ENCODE measurements around the gene HOTAIR.

Gene HOTAIR

DNA sequence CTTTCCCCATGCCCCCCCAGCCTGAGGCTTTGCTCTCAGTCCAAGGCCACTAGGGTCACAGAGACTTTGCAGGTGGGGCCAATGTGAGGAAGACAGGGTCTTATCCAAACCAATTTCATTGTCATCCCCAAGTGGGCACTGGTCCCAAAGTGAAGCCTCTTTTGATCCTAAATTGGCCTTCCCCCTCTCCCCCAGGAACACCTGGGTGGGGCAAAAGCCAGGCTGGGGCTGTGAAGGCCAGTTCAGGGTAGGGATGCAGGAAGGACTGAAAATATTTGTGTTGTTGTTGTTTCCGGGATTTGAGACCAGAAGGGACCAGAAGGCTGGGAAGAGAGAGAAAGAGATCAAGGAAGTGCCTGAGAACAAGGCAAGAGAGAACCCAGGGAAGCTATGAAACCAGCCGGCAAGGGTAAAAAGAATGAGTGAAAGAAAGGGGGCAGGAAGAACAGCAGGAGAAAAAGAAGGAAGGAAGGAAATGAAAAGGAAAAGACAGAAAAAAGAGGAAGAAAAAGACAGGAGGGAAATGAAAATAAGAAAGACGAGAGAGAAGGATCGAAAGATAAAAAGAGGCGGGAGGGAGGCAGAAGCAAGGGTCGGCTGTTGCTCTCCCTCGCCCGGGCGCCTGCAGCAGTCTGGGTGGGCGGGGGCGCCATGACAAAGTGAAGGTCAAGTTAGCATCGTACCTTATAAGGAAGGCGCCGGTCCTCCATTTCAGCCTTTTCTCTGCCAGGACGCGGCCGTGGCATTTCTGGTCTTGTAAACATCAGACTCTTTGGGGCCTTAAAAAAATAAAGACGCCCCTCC is 9.3 kb downstream of the HOTAIR start:
- in situ Hi-C loops (cut with MboI; ENCODE audit: low sequenced_read_pairs), result no loop called here

GRCh38 chr12:53964315-53964713 is 10.4 kb downstream of the HOTAIR start:
- in situ Hi-C loops (cut with MboI; ENCODE audit: low sequenced_read_pairs), result no loop called here

- in situ Hi-C loops (cut with MboI; ENCODE audit: low sequenced_read_pairs), result no loop called here
These were observed 11.1 kb downstream of the HOTAIR start for GRCh38 chr12:53963434-53964314.

GRCh38 chr12:53963005-53963404 is 11.7 kb downstream of the HOTAIR start:
- in situ Hi-C loops (cut with MboI; ENCODE audit: low sequenced_read_pairs), result no loop called here

- in situ Hi-C loops (cut with MboI; ENCODE audit: low sequenced_read_pairs), result no loop called here
These were observed 13.6 kb downstream of the HOTAIR start for GRCh38 chr12:53961025-53961761.

DNA sequence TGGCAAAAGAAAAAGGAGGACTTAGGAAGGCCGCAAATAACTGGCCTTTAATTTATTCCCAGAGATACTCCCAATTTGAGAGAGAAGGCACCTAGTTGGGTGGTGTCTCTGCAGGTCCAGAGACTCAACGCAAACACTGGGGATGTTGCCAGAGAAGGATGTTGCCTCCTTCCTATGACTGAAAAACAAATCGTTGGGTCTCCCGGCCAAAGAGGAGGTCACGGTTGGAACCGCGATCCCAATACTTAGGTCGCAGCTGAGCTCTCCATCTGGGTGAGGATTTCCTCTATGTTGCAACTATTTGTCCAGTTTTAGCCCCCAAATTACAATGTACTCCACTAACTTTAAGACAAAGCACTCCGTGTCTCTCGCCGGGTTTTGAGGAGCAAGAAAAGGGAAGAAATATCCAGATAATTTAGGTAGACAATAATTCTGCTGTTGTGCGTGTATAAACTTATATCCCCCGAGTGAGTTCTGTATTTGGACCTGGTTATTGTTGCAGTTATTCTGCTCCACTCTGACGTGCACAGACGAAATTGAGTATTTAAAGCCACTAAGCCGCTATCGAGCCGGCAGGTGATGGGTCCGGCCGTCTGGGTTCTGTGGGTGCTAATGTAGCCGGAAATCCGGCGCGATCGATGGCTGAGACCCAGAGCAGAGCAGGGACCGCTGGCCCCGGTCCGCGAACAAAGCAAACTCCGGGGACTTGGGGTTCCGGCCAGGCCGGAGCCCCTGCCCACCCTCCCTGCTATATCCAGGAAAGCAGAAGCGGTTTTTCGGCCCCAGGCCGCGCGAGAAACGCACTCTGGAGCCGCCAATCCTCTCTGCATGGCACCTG is 14.3 kb downstream of the HOTAIR start:
- in situ Hi-C loops (cut with MboI; ENCODE audit: low sequenced_read_pairs), result no loop called here

- in situ Hi-C loops (cut with MboI; ENCODE audit: low sequenced_read_pairs), result no loop called here
These were observed 15.4 kb downstream of the HOTAIR start for GRCh38 chr12:53959314-53959713.

- in situ Hi-C loops (cut with MboI; ENCODE audit: low sequenced_read_pairs), result no loop called here
These were observed 16.6 kb downstream of the HOTAIR start for GRCh38 chr12:53958128-53958527.

DNA sequence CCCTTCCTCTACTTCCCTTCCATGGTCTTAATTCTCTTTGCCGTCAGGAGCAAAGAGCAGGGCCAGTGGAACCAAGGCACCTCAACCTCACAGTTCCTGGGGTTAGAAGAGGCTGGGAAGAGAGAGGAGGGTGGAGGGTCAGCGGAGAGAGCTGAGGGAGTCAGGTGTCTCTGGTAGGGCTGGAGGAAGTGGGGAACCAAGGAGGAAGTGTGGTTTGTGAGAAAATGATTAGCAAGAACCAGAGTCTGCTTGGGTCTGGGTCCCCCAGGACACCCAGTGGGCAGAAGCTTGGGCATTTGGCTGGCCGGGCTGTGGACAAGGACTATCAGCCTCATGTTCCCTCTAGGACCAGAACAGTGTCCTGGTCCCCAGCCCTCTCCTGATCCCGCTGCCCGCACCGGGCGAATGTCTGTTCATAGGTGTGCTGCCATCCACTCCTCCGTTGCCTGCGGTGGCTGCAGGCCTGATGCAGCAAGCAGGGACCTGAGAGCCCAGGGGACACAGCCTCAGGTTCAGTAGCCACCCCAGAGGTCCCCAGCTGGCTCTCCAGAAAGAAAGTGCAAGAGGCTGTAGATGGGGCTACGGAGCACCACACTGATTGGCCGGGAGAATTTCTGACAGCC is 17.7 kb downstream of the HOTAIR start:
- in situ Hi-C loops (cut with MboI; ENCODE audit: low sequenced_read_pairs), result no loop called here

DNA sequence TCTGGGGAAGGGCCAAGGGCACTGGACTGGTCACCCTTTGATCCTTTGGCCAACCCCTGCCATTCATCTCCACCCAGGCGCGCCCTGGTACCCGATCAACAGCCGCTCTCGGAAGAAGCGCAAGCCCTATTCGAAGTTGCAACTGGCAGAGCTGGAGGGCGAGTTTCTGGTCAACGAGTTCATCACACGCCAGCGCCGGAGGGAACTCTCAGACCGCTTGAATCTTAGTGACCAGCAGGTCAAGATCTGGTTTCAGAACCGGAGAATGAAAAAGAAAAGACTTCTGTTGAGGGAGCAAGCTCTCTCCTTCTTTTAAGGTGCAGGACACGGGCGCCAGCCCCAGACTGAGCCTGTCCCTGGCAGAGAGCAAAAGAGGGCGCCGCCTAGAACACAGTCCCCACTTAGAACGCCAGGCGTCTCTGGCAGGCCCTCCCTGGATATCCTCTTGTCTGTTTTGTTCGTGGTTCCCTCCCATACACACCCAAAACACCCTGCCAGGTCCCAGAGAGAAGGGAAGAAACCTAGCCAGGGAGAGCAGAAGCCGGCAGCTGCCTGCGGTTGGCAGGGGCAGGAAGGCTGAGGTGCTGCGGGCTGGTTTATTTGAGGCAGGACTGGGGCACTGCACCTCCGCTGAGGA is 18.4 kb downstream of the HOTAIR start:
- in situ Hi-C loops (cut with MboI; ENCODE audit: low sequenced_read_pairs), result no loop called here

DNA sequence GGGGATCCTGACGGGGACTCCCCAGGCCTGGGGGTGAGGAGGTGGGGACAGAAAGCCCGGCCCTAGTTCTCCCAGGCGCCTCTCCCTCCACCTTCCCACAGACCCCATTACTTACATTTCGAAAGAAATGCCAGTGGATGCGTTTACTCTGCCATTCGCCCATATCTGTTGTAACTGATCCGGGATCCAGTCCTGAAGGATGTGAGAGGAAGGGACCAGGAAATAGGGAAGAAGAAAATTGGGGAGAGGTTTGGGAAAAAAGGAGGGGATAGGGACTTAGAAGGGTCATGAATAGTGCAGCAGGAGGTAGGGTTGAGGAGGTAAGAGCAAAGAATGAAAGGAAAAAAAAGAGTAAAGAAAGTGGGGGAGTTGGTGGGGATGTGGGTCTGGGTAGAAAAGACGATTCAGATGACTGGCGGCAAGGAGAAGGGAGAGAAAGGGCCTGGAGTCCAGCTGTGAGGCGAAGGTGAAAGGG is 18.9 kb downstream of the HOTAIR start:
- in situ Hi-C loops (cut with MboI; ENCODE audit: low sequenced_read_pairs), result no loop called here

DNA sequence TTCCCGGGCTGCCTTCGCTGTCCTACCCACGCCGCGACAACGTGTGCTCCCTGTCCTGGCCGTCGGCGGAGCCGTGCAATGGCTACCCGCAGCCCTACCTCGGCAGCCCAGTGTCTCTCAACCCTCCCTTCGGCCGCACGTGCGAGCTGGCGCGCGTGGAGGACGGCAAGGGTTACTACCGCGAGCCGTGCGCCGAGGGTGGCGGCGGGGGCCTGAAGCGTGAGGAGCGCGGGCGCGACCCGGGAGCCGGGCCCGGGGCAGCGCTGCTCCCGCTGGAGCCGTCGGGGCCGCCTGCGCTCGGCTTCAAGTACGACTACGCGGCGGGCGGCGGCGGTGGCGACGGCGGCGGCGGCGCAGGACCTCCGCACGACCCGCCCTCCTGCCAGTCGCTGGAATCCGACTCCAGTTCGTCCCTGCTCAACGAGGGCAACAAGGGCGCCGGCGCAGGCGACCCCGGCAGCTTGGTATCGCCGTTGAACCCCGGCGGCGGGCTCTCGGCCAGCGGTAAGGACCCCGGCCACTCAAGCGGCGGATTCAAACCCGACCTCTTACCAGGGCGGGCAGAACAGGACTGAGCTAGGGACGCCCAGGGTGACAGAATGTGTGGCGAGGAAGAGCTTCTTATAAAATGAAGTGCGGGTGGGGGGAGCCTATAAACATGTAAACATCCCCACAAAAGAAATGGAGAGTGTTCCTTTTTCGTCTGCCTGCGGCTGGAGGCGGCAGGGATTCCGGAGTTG is 19.5 kb downstream of the HOTAIR start:
- in situ Hi-C loops (cut with MboI; ENCODE audit: low sequenced_read_pairs), result no loop called here

DNA sequence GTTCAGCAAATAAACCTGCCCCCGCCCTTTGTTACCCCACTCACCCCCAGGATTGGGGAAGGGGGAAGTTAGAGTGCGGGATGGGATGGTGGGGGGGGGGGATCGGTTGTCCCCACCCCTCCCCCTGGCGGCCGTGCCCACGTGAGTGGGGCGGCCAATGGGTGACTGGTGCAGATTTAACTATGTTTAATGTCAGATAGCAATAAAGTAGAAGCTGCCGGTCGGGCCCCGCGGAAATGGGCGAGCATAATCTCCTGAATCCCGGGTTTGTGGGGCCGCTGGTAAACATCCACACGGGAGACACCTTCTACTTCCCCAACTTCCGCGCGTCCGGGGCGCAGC is 20.1 kb downstream of the HOTAIR start, which contains the start of gene HOXC12:
HOXC12 (plus strand) TSS at position 210 of the 342 bp plus-strand sequence; CDS start at position 237, 27 bp downstream.
- in situ Hi-C loops (cut with MboI; ENCODE audit: low sequenced_read_pairs), result no loop called here

- in situ Hi-C loops (cut with MboI; ENCODE audit: low sequenced_read_pairs), result no loop called here
These were observed 20.7 kb downstream of the HOTAIR start for GRCh38 chr12:53953831-53954693.

- in situ Hi-C loops (cut with MboI; ENCODE audit: low sequenced_read_pairs), result no loop called here
These were observed 21.7 kb downstream of the HOTAIR start for GRCh38 chr12:53952871-53953734.

- in situ Hi-C loops (cut with MboI; ENCODE audit: low sequenced_read_pairs), result no loop called here
These were observed 22.4 kb downstream of the HOTAIR start for GRCh38 chr12:53952335-53952694.
